HG03378 (cell line): ENCODE results near the gene XDH.

Source experiments
- ATAC-seq: cut with Tn5 transposase; IDR thresholded peaks from one replicate; pipeline ENCODE4 v1.9.1; 2021; ENCODE audit warnings: mild to moderate bottlenecking, moderate library complexity; ENCODE audit not compliant: unreplicated experiment

XDH gene

GRCh38 chr2:31366733-31367132 is 47.8 kb downstream of the XDH start:
- ATAC-seq = no peak

- no peak for ATAC-seq
These were observed 48.6 kb downstream of the XDH start for GRCh38 chr2:31365834-31366505.

DNA sequence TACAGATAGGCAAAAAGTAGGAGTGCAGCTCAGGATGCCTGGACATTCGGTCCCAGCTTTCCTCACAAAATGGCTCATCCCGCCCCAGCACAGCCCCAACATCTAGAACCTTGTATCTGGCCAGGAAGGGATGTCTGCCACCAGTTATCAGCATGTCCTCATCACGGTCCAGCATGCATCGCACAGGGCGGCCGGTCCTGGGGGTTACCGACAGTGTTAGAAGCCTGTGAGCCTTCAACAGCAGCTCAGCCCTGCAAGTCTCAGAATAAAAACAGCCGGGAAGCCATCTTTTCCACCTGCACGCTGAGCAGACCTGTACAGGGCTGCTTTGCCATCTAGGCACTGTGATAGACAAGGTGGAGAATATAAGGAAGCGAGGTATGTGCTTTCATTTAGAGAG is 49.2 kb downstream of the XDH start:
- no peak for ATAC-seq

DNA sequence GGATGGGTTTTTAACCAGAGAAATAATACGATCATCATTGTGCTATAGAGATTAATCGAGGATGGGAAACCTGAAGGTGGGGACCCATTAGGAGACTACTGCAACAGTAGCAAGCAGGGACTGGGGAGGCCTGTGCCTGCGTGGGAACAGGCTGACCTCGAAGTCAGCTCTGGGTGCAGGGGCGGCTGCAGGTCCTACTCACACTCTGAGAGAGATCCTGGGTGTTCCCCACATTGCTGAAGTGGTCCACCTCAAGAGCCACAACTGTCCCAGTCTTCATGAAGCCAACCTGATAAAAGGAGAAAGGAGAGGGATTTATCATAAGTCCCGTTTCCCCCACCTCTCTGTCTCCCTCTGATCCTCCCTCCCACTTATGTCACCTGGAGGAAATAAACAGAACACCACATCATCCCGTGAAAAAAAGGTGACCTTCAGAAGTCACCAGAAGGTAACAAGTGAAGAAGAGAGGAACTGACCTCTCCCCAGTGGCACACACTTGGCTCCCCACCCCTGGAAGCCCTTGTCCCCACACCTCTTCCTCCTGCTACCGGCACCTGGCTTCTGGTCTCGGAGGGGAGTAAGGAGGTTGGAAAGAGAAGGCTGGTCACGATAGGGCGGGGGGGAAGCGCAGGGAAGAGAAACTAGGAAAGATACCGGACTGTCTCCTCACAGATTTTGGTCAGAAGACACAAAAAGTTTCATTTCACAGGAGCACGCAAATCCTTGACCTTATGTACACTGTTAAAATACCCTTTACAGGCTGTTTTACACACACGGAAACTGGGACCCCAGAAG is 50.4 kb downstream of the XDH start:
- ATAC-seq = no peak

DNA sequence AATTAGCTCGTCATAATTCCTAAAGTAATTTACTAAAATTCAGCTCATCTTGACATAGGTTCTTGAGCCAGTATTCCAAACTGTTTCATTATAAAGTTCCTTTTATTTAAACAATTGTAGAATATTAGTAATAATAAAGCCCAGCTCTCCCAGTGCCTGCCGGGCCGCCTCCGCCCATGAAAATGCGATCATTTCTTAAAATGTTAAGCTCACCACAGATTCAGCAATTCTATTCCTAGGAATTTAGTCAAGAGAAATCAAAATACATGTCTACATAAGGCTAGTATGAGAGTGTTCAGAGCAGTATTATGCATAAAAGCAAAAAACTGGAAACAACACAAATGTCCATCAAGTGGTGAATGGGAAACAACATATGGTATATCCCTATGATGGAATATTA is 52.0 kb downstream of the XDH start:
- ATAC-seq = no peak

DNA sequence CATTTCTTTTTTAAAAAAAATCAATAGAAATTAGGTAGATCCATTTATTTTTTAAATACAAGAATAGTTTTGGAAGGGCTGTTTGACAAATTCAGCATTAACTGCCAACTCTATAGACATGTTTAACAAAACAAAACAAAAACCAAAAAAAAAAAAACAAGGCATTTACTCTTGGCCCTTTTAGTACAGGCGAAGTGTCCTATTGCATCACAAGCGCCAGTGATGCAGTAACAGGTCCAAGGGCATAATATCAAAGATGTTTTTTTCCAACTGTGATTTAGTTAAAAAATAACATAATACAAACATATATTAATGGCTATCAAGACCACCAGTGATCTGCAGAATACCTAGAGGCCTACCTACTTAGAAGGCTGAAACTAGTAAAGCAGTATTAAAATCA is 55.3 kb downstream of the XDH start:
- no peak for ATAC-seq

DNA sequence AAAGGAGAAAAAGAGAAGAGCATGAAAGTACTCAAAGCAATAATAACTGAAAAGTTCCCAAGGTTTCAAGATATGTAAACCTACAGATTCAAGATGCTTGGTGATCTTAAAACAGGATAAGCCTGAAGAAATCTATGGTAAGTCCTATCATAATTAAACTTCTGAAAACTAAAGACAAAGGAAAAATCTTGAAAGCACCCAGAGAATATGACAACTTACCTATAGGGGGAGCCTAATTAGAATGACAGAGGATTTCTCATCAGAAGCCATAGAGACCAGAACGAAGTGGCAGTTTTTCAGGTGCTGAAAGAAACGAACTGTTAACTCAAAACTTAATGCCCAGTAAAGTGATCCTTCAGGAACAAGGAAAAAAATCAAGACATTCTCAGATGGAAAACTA is 59.7 kb downstream of the XDH start:
- ATAC-seq = no peak

- ATAC-seq = no peak
These were observed 61.4 kb downstream of the XDH start for GRCh38 chr2:31353179-31353578.

DNA sequence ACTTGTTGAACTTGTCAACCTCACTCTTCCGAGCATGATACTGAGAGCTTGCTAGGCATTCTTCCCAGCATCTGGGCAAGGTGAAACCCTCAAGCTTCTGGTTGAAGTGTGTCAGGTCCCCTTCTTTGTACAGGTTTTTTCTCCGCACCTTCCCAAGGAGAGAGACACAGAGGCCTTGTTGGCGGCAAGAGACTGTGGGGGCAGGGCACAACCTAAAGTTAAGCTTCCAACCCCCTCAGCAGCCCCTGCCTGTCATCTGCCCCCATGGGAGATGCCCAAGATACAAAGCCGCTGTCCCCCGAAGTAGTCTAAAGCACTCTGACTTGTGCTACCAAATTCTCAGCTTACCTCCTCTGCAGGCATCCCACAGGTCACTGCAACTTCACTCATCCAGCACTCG is 64.9 kb downstream of the XDH start:
- no peak for ATAC-seq

DNA sequence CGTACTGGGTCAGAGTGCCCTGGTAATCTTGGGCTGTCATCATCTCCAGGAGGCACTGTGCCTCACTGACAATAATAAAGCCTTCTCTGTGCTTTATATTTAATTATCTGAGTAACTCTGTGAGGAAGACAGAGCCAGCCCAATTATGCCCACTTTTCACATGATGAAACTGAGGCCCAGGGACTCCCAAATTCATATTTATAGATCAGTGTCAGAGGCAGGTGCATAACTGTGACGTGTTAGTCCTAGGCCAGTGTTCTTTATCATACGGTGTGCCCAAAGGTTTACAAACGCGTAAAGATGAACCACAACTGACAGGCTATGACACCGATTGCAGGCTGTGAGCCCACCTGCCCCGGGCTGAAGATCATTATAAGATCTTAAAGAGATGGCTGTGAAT is 65.4 kb downstream of the XDH start:
- ATAC-seq = no peak

GRCh38 chr2:31348618-31349017 is 65.9 kb downstream of the XDH start:
- no peak for ATAC-seq

DNA sequence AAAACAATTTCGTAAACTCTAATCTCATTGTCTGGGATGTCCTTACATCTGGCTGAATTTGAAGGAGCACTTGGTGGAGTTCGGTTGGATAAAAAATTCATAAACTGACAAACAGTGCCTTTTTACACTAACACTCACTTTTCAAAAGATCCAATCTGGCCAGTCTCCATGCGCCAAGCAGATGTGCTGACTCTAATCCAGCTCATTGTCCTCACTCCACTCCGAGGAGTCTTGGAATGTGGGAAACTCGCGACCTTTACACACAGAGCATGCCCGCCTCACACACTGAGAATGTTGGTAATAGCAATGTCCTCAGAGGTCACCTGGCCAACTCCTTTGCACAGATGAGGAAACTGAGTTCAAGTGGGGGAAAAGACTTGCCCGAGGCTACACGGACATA is 66.8 kb downstream of the XDH start:
- no peak for ATAC-seq

DNA sequence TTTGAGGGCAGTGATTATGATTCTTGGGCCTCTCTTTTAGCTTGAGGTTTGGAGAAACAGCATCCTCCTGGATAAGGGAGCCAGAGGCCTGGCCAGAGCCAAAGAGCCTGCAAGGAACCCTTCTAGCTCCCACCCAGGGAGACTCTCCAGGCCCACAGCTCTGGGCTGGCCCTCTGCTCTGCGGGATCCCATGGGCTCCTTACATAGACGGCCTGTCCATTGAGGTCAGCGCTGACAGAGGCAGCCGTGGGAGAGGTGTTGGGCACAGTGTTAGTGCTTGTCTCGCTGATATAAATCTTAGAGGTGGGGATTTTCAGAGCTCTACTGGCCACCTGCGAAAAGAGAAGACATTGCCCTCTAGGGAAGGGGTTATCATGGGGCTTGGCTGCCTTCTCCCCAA is 67.2 kb downstream of the XDH start:
- no peak for ATAC-seq

DNA sequence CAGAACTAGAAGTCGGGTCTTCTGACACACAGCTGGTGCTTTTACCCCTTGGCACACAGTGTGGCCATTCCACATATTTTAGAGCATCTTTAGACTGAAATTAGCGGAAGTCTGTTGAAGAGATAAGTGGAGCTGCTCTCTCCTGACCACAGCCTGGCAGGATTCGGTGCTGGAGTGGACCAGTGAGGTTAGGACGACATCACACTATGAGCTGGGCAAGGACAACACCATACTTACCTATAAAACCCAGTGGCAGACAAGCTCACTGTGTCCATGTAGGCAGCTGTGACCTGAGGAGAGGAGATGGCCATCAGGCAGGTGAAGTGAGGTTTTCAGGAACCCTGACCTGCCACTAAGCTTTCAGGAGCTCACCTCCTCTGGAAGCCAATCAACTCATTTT is 70.1 kb downstream of the XDH start:
- ATAC-seq = no peak

DNA sequence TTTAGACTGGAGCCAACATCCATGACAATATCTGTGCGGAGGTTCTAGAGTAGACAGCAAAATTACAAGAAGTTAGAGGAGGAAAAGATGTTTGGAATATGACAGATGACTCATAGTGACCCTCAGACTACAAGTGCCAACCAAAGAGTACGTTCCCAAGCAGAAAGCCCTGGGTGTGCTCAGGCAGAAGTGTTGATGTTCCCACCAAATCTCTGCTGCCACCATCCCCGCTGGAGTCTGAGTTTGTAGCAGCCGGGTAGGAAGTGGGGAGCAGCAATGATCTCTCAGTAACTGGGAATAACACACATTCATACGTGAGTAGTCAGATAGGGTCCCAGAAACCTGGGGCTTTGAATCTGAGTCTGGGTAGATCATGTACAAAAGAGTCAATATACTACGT is 73.2 kb downstream of the XDH start:
- ATAC-seq = no peak

- ATAC-seq = no peak
These were observed 74.8 kb downstream of the XDH start for GRCh38 chr2:31339696-31340095.

GRCh38 chr2:31337860-31338259 is 76.7 kb downstream of the XDH start:
- ATAC-seq = no peak

GRCh38 chr2:31337197-31337596 is 77.3 kb downstream of the XDH start:
- no peak for ATAC-seq

DNA sequence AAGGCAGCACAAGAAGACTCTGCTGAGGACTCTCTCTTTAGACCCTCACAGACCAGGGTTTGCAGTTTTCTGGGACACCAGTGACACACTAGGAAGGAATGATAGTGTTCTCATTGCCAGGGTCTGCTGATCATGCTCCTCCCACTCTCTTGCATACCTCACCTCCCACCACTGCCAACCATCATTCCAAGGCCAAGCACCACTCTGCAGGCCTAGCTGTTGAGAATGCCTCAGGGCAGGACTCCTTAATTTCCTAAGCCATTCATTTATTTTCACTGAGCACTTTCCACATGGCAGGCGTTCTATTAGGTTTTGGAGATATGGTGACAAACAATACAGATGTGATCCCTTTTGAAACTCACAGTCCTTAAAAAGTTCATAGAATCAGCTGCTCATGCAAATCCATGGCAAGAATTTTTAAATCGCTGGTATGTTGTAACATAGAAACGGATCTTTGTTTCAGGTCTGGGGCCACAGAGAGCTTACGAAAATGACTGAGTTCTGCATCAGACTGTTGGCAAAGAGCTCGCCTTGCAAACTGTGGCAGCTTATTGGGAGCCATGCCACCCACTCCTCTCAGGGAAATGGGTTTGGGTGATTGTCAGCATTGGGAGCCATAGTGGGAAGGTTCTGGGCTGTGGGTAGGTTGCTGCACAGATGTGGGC is 78.5 kb downstream of the XDH start:
- ATAC-seq = no peak

DNA sequence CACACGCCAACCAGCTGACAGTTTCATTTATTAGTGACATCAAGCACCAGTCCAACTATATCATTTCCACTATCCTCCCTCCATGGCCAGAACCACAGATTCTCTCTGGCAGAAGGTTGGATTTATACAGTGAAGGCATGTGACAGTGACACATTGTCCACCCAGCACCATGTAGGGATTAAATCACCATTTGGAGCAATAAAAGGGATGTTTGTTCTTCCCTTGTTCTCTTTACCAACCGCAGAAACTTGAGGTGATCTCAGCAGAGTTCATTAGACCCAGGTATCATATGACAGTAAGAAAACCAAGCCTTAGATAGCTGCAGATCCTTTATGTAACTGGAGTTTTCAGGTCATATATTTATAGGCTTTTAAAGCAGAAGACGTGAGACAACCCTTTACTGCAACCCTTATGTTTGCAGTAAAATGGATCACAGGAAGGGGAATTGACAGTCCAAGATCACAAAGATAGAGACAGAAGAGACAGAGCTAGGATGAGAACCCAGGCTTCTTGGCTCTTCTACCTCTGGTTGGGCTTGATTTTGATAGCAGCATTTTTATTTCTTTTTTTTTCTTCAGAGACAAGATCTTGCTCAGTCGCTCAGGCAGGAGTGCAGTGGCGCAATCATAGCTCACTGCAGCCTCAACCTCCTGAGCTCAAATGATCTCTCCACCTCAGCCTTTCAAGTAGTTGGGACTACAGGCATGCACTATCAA is 80.1 kb downstream of the XDH start:
- no peak for ATAC-seq

DNA sequence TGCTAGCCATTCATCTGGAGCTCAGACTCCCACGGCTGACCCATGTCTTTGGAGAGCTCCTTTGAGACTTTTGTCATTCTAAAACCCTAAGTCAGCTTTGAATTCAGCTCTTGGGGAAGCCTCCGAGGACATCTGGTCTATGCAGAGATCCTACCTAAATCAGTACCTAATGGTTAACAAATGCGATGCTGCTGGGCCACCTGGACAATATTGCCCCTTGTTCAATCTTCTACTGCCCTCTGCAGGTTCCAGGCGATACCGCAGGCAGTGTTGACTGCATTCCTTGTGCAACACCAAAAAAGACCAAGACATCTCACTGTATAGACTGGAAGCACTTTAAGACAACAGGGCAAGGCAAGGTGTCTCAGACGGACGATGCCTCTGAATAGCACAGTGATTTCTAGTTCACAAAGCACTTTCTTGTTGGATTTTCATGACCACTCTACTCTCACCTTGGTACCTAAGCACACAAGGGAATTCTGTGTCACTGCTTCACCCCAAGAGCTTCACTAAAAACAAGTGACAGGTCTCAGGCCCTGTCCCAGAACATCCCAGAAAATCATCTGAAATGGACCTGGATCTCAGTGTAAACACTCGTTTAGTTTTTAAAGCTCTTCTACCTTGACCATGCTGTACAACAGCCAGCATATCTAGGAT is 80.9 kb downstream of the XDH start:
- peak; percentile 83 for ATAC-seq
